NOMO-1 (cell line): ENCODE measurements around the gene ALOX5AP.

ENCODE experiments used
- DNase-seq, 2 experiments: peaks; one replicate each; lab custom pipeline; 2025; ENCODE audit not compliant: unreplicated experiment in 2 of 2; lab: John Stamatoyannopoulos, UW

ALOX5AP gene

DNA sequence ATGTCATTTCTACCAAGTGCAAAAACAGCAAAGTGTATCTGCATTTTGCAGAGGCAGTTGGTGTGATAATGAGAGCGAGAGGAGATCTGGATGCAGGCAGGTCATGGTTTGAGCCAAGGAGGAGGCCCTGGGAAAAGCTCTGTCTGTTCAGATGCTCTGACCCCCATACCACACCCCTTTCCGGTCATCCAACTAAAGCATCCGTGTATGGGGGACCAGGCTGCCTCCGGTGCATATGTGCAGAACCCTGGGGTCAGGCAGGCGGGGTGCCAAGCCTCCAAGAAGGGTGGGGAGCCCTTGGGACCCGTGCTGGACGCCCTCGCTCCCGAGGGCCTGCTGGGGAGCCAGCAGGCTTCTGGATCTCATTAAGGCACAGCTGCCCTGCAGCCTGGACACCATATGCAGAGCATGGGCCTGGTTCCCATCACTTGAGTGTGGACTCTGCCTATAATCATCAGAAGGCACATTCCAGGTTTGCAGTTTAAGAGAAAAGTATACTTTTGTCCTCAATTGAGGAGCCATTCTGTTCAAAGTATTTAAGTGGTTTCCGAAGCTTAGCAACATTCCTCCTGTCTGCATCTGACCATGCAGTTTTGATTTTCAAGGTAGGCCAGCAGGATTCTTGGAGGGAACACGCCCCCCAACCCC, 56.1 kb downstream of the ALOX5AP start:
- no peak for DNase-seq

DNA sequence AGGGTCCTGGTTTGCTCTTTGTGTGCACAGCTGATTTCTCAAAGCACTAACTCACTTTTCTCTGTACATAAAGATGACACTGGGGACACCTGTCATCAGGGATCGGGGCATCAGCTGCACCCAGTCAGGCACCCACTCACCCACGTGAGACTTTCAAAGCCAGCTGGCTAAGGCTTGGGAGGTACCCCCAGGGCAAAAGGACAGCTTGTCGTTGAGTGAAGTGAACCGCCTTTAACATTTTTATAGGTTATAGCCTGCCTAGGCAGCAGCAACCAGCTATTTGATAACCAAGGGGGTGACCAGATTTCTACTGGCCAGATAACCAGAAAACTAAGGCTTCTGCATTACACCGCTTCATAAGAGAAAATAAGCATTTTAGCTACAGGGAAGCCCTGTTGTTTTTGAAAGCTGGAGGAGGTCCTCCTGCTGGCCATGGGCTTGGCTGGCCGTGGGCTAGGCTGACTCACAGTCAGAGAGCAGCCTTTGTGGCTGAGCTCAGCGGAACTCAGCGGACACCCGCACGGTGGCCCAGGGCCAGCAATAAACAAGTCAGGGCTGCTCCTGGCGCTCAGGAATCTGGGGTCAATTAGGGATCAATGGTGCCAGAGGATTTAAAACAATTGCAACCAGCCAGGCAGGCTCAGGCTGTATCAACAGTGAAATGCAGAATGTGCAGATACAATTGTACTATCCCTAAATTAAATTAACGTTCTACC, 57.1 kb downstream of the ALOX5AP start:
- DNase-seq, result no peak

GRCh38 chr13:30796132-30796572, 60.8 kb downstream of the ALOX5AP start:
- DNase-seq, result no peak

DNA sequence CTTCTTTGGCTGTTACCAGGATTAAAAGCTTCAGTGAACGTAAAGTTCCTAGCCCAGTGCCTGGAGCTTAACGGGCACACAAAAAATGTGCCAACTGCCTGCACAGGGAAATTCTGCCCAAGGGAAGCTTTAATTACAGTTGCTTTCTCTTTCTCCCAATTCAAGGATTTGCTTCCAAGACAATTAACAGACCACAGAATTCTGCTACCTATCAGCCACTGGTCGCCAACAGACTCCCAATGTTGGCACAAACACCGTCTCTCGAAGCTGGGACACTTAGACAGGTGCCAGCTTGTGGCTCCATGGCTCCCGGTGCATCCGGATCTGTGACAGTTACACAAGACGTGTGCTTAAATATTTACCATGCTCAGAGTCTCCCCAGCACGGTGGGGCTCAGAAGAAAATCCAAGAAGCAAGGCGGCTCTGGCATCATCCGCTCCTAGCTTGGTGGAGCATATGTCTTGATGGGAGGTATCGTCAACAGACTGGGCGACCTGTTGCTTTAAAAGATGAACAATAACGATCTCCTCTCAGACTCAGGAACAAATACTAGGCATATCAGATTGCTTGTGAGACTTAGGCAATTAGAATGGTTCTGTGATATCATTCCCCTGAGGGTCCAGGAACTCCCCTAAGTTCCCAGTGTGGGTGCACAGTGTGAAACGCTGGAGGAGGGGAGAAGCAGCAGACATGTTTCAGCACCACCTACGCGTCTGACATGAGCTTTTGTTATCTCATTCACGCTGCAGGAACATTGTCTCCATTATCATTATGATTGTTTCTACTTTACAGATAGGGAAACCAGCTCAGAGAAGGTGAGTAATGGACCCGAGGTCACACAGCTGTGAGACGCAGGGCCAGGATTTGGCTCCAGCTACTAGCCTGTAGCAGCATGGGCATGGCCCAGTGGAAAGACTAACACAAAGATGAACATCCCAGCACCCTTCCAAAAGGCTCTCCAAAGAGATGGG, 61.6 kb downstream of the ALOX5AP start:
- no peak for DNase-seq

GRCh38 chr13:30797847-30798535, 62.6 kb downstream of the ALOX5AP start:
- DNase-seq, result no peak

GRCh38 chr13:30798776-30799355, 63.5 kb downstream of the ALOX5AP start:
- DNase-seq, result no peak

- no peak for DNase-seq
Observed at GRCh38 chr13:30799356-30799824, 64.0 kb downstream of the ALOX5AP start.

- DNase-seq, result no peak
Observed at GRCh38 chr13:30800107-30800506, 64.8 kb downstream of the ALOX5AP start.

DNA sequence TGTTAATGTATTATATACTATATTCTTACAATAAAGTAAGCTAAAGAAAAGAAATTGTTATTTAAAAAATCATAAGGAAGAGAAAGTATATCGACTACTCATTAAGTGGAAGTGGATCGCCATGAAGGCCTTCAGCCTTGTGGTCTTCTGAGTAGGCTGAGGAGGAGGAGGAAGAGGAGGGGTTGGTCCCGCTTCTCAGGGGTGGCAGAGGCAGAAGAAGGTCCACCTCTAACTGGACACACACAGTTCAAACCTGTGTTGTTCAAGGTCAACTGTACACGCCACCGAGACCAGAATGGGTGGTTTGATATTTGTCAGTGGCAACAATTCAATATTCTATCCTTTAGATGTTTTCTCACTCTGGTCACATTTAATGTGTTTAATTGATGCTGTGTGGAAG, 67.2 kb downstream of the ALOX5AP start:
- DNase-seq, result peak in 1 of 2 experiments; percentile 45

- DNase-seq, result peak; percentile 84
Observed at GRCh38 chr13:30802953-30803478, 67.7 kb downstream of the ALOX5AP start.

DNA sequence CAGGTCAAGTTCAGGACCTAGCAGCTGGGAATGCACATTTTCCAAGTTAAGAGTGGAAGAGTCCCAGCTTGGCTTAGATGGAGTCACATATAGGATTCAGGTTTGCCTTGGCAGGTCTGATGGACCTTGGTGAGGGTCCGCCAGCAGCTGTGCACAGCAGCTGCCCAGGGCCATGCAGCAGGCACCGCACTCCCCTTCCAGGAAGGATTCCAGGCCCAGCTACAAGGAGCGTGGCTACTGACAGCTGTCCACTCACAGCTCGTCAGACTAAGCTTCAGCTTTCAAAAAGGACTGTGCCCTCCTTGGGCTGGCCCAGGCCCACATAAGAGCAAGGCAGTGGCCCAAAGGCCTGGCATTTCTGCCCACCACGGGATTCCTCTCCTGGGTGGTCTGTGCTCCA, 68.4 kb downstream of the ALOX5AP start:
- DNase-seq, result no peak

GRCh38 chr13:30804474-30804873, 69.1 kb downstream of the ALOX5AP start:
- no peak for DNase-seq

GRCh38 chr13:30805132-30805537, 69.8 kb downstream of the ALOX5AP start:
- DNase-seq, result no peak

DNA sequence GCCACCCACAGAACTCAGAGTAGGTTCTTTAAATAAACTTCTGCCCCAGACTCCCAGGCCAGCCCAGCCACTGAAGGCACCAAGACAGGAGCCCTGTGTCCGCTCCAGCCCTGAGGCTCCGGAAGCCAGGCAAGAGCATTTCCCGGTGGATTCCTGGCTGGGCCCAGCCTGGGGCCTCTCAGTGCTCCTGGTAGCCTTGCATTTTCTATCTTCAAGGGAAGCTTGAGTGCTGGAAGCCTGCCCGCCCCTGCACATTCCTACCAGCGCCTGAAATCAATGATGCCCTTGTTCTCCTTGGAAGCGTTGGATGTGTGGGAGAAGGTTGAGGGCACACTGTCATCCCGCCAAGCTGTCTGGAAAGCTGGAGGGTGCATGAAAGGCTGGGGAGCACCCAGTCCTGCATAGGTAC, 70.3 kb downstream of the ALOX5AP start:
- DNase-seq, result no peak

DNA sequence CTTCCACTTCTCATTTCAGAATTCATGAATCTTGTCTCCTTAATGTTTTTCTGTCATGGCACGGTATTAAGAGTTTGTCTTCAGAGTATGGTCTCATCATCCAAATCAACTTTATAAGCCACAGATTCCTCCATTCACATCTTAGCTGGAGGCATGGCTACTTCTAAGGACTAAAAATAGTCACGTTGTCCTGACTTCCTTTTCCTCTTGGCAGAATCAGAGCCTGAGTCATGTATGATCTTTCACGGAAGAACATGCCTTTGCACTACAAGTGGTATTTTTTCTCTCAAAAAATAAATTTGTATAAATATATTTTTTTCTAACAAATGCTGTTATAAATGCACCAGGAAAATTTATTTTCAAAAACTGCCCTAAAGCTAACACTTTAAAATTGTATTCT, 71.4 kb downstream of the ALOX5AP start:
- peak; percentile 10 to 81 for DNase-seq

- DNase-seq, result no peak
Observed at GRCh38 chr13:30807392-30807791, 72.0 kb downstream of the ALOX5AP start.

- DNase-seq, result no peak
Observed at GRCh38 chr13:30808600-30808999, 73.3 kb downstream of the ALOX5AP start.

DNA sequence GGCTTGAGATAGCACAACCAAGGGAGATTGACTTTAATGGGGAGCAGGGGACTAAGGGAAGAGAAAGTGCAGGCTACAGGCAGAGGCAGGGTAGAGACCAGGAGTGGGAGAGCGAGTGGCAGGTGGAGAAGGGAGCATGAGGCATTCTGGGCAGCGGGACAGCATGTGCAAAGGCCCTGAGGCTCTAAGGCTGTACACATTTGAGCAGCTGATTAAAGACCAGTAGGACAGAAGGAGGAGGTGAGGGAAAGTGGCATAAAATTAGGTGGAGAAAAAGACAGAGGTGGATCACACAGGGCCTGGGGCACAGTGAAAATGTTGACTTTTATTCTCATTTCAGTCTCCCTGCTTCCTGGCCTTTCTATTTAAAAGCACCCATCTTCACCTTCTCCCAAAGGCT, 74.4 kb downstream of the ALOX5AP start:
- no peak for DNase-seq

DNA sequence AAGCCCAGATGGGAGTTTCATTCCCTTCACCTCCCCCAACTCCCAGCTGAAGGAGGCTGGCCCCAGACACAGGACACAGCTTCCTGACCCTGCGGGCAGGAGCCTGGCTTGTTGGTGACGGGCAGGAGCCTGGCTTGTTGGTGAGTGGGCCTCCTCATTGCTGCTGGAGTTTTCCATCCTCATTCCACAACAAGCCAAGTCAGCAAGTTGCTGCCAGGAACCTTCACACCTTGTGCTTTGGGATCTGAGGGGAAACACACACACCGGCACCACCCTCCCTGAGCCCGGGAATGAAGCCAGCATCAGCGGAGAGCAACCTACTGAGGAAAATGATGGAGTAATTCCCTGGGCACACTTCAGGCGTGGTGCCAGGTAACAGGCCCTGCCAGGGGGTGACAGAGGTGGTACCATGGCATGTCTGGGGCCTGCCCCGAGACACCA, 74.9 kb downstream of the ALOX5AP start:
- no peak for DNase-seq

- DNase-seq, result no peak
Observed at GRCh38 chr13:30810801-30811200, 75.5 kb downstream of the ALOX5AP start.
